Pancreas (tissue), 10 donors: Measurements from ENCODE around the gene DUOXA1. TPM values are rescaled to one million over a fixed set of nuclear protein-coding genes. Genes with fewer than 3 reads are reported as not detected.

ENCODE experiments used
- ATAC-seq, 4 donors: fragments of 200-7000 bp; cut with Tn5 transposase; one replicate each; pipeline versions ENCODE4 v1.8.0 to v1.9.1; 2020; ENCODE audit warnings: mild to moderate bottlenecking in 4 of 4, moderate library complexity in 4 of 4
- DNase-seq, 6 donors: peaks; one replicate each; pipeline ENCODE4 v3.0.0-alpha.2; 2020
- FAIRE-seq: peaks from 2 replicates; lab custom pipeline; 2012; peaks lifted over from hg19 to GRCh38; lab: Jason Lieb, UNC
- H3K27ac ChIP-seq, 4 donors: fragments of 200-600 bp; sonication (generic); 1 replicate in 3 of 4; 2 replicates in 1 of 4; pipeline versions ENCODE4 v1.5.0 to v1.8.0; 2020
- H3K27me3 ChIP-seq, 4 donors: fragments of 200-600 bp; one replicate each; pipeline ENCODE4 v1.8.0; 2021
- H3K36me3 ChIP-seq, 3 donors: fragments of 200-600 bp; sonication (generic) in 1 of 3; one replicate each; pipeline versions ENCODE4 v1.5.0 to v1.8.0; 2020 to 2021
- H3K4me1 ChIP-seq, 3 donors: fragments of 200-600 bp; one replicate each; pipeline ENCODE4 v1.8.0; 2021
- H3K4me3 ChIP-seq, 4 donors: fragments of 200-600 bp; sonication (generic) in 2 of 4; one replicate each; pipeline versions ENCODE4 v1.5.0 to v1.8.0; 2020 to 2021
- H3K9me3 ChIP-seq, 4 donors: fragments of 200-600 bp; one replicate each; pipeline ENCODE4 v1.8.0; 2021
- WGBS, 2 donors: extraction: QIAGEN DNeasy Blood & Tissue Kit; methylation state at CpG; one replicate each; pipeline ENCODE4 v1.1.7; 2013; 5-methylcytosine and 5-hydroxymethylcytosine counted together
- intact Hi-C, 3 donors: fragments of 100-400 bp; cut with DNase I; formaldehyde crosslinking; loops; one replicate each; pipeline versions ENCODE4 v1.11.1 to v1.14.2; 2022
- polyA plus RNA-seq, 2 donors: library from polyadenylated mRNA; stranded (reverse); fragments of 200-250 nt; gene quantifications; one replicate each; pipeline ENCODE4 v1.2.3, GENCODE V29; 2013
- total RNA-seq, 6 donors: library from RNA; stranded (reverse); fragmentation: NEBNext Ultra II Directional in 4 of 6; extraction: Animal tissue kit (Norgen Biotek cat#: 25700) in 4 of 6; gene quantifications; one replicate each; pipeline versions ENCODE4 v1.2.1 to v1.2.4, GENCODE V29; 2021 to 2023
- TF ChIP-seq, protein P1 (sequence below), 4 donors: fragments of 200-600 bp; sonication (generic) in 3 of 4; IDR thresholded peaks; one replicate each; pipeline versions ENCODE4 v1.5.0 to v1.8.0; 2021; ENCODE audit warnings: antibody characterized with exemption in 4 of 4
- donor health status: healthy with polysubstance abuse.
- donor health status: DM: no; HTN: no; CAD: no; lungs with moderate emphysema.
- donor health status: DM: no; HTN: no; CAD: no.
- donor health status: control.
- donor health status: control.
- donor health status: Bipolar disorder and iron deficiency.
- donor health status: DM: yes; HTN: yes; CAD: no.
- donor health status: DM: no; HTN: no; CAD: no.
- donor health status: DM: no; HTN: no; CAD: no.
- donor health status: DM: yes; HTN: yes; CAD: no.

DUOXA1 gene
- total and polyA plus RNA-seq, 8 donors: 0.11 to 0.22 (median 0.17) TPM; not detected in 3

DNA sequence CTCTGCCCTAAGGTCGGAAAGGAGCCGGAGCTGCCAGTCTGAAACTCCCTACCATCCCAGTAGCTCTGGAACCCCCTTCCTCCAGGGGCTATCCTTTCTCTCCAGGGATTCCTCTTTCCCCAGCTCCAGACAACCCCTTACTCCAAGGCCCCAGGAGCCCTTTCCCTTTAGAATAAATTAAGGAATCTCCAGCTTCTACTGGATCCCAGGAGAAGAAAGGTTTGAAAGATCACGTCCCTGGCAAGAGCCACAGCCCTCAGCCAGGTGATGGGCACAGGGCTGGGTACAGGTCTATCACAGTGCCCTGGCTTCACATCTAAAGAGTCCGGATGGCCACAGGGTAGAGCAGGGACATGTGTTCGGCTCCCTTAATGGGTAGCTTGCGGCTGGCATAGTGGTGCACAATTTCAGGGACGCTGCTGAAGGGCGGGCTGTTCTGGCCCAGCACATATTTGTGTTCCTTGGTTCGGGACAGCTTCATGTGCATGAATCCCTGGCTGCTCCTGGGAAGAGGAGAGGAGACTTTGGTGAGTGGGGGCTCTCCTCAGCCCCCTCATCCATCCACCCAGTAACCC lies 38.0 kb upstream of the DUOXA1 start:
- no peak for FAIRE-seq
- ATAC-seq: peak in 1 of 4 donors; percentile 5
- Histone ChIP-seq H3K27ac (peak overlapping the region; percentile 81 to 96 (median 94)), H3K4me1 (peaks cover 0 to 4% (median 2%) of the 10 kb centered on the region in 3 donors), H3K4me3 (peak overlapping the region in 3 of 4 donors; percentile 70 to 82 (median 73)), H3K36me3 (no peaks in the 10 kb centered on the region), H3K9me3 (no peaks in the 10 kb centered on the region), H3K27me3 (no peaks in the 10 kb centered on the region)
- no peak for DNase-seq
- TF ChIP-seq, protein P1, sequence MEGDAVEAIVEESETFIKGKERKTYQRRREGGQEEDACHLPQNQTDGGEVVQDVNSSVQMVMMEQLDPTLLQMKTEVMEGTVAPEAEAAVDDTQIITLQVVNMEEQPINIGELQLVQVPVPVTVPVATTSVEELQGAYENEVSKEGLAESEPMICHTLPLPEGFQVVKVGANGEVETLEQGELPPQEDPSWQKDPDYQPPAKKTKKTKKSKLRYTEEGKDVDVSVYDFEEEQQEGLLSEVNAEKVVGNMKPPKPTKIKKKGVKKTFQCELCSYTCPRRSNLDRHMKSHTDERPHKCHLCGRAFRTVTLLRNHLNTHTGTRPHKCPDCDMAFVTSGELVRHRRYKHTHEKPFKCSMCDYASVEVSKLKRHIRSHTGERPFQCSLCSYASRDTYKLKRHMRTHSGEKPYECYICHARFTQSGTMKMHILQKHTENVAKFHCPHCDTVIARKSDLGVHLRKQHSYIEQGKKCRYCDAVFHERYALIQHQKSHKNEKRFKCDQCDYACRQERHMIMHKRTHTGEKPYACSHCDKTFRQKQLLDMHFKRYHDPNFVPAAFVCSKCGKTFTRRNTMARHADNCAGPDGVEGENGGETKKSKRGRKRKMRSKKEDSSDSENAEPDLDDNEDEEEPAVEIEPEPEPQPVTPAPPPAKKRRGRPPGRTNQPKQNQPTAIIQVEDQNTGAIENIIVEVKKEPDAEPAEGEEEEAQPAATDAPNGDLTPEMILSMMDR (IDR thresholded peaks at IDR 0.05): no peak
- 62 to 68% methylated on average over 9 of the region's 9 CpGs for WGBS, 2 donors
- intact Hi-C loops: no loop called here

DNA sequence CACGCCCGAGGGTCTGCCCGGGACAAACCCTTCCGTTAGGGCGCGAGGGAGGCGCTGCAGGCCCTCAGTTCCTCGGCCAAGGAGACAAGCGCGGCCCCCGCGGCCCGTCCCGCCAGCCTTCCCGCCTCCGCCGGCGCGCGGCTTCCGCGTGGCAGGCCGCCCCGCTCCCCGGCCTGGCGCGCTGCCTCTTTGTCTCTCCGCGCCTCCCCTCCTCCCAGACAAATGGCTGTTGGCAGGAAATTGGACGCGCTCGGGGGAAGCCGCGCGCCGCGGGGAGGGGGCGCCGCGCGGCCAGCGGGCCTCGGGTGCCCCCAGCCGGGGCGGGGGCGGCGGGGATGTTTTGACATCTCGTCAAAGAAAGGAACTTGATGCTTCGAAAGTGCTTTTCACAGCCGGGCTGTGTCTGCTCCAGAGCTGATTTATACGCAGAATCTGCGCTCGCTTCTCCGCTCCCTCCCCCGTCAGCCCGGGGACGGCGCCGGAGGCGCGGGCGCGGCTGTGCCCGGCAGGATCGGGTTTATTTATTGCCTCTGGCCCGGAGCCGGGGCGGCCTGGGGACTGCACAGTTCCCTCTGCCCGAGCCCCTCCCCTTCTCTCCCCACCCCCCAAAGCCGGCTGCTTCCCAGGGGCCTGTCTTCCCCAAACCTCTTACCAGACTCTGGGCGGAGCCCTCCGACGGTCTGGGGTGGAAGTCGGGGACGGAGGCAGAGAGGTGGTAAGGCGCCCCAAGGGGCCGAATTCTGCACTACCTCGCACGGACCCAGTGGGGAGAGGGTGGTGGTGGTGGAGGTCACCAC lies 37.4 kb upstream of the DUOXA1 start:
- intact Hi-C loops: no loop called here
- Histone ChIP-seq H3K4me1 (peaks cover 0 to 4% (median 4%) of the 10 kb centered on the region in 3 donors), H3K27ac (peak overlapping the region; percentile 81 to 96 (median 94)), H3K9me3 (no peaks in the 10 kb centered on the region), H3K4me3 (peak overlapping the region; percentile 43 to 82 (median 72)), H3K36me3 (no peaks in the 10 kb centered on the region), H3K27me3 (no peaks in the 10 kb centered on the region)
- TF ChIP-seq, protein P1 (IDR thresholded peaks at IDR 0.05): peak; percentile 42 to 63 (median 44)
- ATAC-seq (peak; percentile 84 to 89 (median 88)), FAIRE-seq (no peak), DNase-seq (peak; percentile 83 to 95 (median 88))
- WGBS, 2 donors: 0 to 1% methylated on average over 51 to 79 of the region's 79 CpGs

DNA sequence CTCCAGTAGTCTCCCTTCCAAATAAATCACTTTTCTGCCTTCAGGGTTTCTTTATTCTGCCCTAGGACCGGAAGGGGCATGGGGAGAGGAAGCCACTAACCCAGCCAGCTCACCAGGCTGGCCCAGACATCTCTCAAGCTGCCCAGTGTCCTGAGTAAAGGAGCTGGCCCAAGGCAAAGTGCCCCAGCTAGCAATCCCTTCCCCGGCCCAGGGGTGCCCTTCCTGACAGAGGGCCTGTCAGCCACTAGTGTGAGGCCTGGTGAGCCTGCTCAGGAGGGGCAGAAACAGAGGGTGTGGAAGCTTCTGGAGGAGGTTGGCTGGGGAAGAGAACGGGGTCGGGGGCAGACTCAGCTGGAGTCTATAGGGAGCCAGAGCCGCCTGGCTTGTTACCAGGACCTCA lies 35.9 kb upstream of the DUOXA1 start:
- TF ChIP-seq, protein P1 (IDR thresholded peaks at IDR 0.05): no peak
- ATAC-seq (no peak), FAIRE-seq (no peak), DNase-seq (no peak)
- intact Hi-C loops: no loop called here
- no peak overlapping the region for H3K4me3 ChIP-seq
- H3K27me3 ChIP-seq: no peaks in the 10 kb centered on the region
- H3K9me3 ChIP-seq: no peaks in the 10 kb centered on the region
- 85 to 89% methylated on average over 5 of the region's 5 CpGs for WGBS, 2 donors
- H3K4me1 ChIP-seq: peaks cover 0 to 4% (median 4%) of the 10 kb centered on the region in 3 donors
- no peak overlapping the region for H3K27ac ChIP-seq
- no peaks in the 10 kb centered on the region for H3K36me3 ChIP-seq

DNA sequence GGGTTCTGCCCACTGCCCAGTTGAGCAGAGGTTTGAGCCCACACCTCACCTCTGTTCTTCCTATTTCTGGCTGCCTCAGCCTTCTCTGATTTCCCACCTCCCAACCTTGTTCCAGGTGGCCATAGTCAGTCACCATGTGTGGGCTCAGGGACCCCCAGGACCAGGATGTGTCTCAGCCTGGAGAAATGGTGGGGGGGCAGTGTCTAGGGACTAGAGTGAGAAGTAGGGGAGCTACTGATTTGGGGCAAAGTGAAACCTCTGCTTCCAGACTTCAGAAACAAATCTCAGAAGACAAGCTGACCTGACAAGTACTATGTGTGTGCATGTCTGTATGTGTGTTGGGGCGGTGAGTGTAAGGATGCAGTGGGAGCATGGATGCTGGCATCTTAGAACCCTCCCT lies 35.2 kb upstream of the DUOXA1 start:
- WGBS, 2 donors: 86 to 100% methylated on average over 1 of the region's 1 CpG
- no peak for ATAC-seq
- H3K4me1 ChIP-seq: peaks cover 0 to 4% (median 4%) of the 10 kb centered on the region in 3 donors
- FAIRE-seq: no peak
- H3K9me3 ChIP-seq: no peaks in the 10 kb centered on the region
- DNase-seq: no peak
- TF ChIP-seq, protein P1 (IDR thresholded peaks at IDR 0.05): no peak
- H3K27ac ChIP-seq: no peak overlapping the region
- no peaks in the 10 kb centered on the region for H3K27me3 ChIP-seq
- intact Hi-C loops: no loop called here
- no peak overlapping the region for H3K4me3 ChIP-seq
- no peaks in the 10 kb centered on the region for H3K36me3 ChIP-seq

DNA sequence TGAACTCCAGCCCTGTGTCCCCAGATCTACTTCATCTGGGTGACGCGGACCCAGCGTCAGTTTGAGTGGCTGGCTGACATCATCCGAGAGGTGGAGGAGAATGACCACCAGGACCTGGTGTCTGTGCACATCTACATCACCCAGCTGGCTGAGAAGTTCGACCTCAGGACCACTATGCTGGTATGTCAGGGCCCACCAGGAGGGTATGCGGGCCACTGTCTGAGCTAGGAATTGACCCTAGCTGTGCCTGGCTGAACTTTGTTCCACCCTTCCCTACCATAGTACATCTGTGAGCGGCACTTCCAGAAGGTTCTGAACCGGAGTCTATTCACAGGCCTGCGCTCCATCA lies 33.8 kb upstream of the DUOXA1 start:
- TF ChIP-seq, protein P1 (IDR thresholded peaks at IDR 0.05): no peak
- H3K36me3 ChIP-seq: no peaks in the 10 kb centered on the region
- peaks cover 0 to 4% (median 4%) of the 10 kb centered on the region in 3 donors for H3K4me1 ChIP-seq
- intact Hi-C loops: no loop called here
- no peak overlapping the region for H3K4me3 ChIP-seq
- H3K9me3 ChIP-seq: no peaks in the 10 kb centered on the region
- 68 to 81% methylated on average over 9 of the region's 9 CpGs for WGBS, 2 donors
- no peaks in the 10 kb centered on the region for H3K27me3 ChIP-seq
- H3K27ac ChIP-seq: no peak overlapping the region
- ATAC-seq (no peak), DNase-seq (no peak), FAIRE-seq (no peak)
